HG02759 (cell line): ENCODE measurements around the gene CAMK1.

ENCODE experiments used
- ATAC-seq: cut with Tn5 transposase; IDR thresholded peaks from one replicate; pipeline ENCODE4 v1.9.1; 2021; ENCODE audit warnings: mild to moderate bottlenecking, moderate library complexity; ENCODE audit not compliant: unreplicated experiment

The CAMK1 gene

GRCh38 chr3:9743548-9743947 lies 26.2 kb downstream of the CAMK1 start:
- ATAC-seq, result no peak

- ATAC-seq, result no peak
These were observed 27.2 kb downstream of the CAMK1 start for GRCh38 chr3:9742560-9742959.

GRCh38 chr3:9739181-9739580 lies 30.6 kb downstream of the CAMK1 start:
- no peak for ATAC-seq

DNA sequence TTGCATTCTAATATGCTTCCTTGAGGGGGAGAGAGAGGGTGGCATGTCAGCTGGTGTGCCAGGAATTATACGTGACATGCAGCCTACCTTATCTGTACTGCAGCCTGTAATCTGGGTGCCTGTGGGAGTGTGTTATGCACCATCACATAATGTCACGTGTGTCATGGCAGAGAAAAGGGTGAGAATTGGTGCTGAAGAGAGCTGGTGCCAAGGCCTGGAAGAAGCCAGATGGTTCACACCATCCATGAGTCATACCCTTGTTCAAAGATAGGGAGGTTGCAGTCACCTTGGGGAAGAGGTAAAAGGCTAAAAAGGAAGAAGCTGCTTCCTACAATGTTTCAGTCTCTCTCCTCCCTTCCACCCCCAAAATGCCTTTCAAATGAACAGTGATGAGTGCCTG lies 32.9 kb downstream of the CAMK1 start:
- no peak for ATAC-seq

DNA sequence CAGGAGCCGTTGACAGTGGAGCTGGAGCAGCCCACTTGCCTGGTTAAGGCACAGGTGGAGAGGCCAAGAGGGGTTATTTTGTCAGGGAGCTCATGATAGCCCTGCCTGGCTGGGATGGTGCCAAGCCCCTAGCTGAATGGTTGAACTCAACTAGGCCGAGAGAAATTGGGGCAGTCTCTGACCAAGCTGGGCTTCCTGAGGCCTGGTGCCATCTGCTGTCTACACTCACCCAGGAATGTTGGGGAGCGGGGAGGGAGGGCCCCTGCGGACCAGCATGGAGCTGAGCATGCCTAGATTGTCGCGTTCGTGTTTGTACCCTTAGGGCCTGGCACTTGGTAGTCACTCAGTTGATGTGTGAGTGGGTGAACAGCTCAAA lies 37.0 kb downstream of the CAMK1 start:
- ATAC-seq, result no peak

- ATAC-seq, result peak; percentile 10
These were observed 37.5 kb downstream of the CAMK1 start for GRCh38 chr3:9732080-9732739.

DNA sequence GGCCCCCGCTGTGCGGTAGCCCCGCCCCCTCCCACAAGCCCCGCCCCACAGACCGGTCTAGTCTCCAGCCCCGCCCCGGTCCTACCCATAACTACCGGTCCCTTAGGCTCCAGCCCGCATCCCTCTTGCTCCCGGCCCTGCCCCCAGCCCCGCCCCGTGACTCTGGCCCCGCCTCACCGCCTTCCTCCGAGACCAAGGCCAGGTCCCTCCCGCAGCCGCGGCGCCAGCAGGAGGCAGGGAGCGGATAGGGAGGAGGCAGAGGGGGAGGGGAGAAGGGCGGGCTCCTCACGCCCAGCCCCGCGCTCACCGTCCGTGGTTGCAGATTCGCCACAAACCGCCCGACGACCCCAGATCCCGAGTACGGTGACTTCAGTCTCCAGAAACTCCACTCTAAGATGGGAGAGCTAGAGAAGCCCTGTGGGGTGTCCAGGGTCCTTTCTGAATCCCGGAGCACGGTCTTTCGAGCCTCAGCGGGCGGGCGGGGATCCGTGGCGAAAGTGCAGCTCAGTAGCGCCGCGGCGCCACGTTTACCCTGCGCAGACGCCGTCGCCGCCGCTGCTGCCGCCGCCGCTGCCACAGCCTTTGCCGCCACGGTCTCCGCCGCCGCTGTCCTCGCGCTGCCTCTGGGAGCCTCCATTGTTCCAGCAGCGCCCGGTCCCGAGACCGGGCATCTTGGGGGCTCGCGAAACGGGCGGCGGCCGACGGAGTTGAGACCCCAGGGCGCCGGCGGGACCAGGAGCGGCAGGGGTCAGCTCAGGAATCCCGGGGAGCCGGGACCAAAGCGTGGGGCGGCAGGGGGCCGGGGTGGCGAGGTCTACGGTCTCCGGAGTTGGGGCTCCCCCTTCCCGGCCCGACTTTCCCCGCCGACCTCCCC lies 38.3 kb downstream of the CAMK1 start, which contains the start of gene BRPF1:
Gene BRPF1, plus strand, starts transcription at position 530 of the 874 bp plus-strand sequence. CDS start 2,406 bp downstream, outside the sequence.
- ATAC-seq, result peak; percentile 95

GRCh38 chr3:9730657-9731205 lies 39.0 kb downstream of the CAMK1 start:
- peak; percentile 40 for ATAC-seq

- ATAC-seq, result no peak
These were observed 40.3 kb downstream of the CAMK1 start for GRCh38 chr3:9729419-9729818.

DNA sequence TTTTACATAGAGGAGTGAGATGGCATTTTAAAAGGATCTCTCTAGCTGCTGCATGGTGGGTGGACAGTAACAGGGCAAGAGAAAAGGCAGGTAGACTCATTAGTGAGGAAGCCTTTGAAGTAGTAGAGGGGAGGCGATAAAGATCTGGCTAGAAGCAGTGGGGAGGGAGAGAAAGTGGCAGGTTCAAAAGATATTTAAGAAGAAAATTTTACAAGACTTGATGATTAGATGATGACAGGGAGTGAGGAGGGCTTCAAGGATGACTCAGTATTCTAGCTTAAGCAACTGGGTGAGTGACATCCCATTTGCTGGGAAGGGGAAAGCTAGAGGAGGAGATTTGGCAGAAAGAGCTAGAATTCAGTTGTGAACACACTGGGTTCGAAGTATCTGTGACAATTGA lies 42.0 kb downstream of the CAMK1 start:
- ATAC-seq, result no peak

DNA sequence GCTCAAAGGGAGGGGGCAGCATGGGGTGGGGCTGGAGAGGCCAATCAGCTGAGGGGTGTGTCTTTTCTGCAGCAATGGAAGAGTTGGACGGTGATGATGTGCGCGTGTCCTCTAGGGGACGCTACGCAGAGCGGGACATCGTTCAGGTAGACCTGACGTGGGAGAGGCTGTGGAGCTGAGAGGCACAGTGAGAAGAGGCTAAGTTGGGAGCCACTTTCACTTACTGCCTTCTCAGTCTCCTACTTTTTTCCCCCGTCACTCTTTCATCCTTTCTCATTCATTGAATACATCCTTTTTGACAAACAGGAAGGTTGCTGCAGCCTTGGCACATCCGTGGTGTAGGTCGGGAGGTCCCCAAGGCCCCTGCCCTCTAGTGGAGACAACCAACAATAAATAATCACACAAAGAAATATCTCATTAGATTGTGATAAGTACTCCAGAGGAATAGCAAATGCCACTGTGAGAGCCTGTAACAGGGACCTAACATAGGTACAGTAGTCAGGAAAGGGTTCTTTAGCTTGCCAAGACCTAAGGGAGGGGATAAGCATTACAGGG lies 42.6 kb downstream of the CAMK1 start:
- ATAC-seq, result no peak

- ATAC-seq, result no peak
These were observed 43.8 kb downstream of the CAMK1 start for GRCh38 chr3:9725775-9726515.

DNA sequence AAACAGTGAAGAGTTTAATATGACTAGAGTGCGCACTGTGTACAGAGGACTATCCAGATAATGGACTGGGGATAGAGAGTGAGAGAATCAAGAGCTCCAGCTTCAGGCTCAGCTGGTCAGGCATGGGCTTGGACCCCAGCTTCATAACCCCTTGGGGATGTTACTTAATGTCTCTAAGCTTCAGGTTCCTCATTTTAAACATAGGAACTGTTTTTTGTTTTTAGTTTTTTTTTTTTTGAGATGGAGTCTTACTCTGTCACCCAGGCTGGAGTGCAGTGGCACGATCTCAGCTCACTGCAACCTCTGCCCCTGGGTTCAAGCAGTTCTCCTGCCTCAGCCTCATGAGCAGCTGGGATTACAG lies 48.1 kb downstream of the CAMK1 start:
- no peak for ATAC-seq

GRCh38 chr3:9721015-9721699 lies 48.6 kb downstream of the CAMK1 start:
- no peak for ATAC-seq

- no peak for ATAC-seq
These were observed 51.6 kb downstream of the CAMK1 start for GRCh38 chr3:9718118-9718517.

- ATAC-seq, result no peak
These were observed 52.2 kb downstream of the CAMK1 start for GRCh38 chr3:9717563-9717962.

- no peak for ATAC-seq
These were observed 52.8 kb downstream of the CAMK1 start for GRCh38 chr3:9716801-9717555.

- no peak for ATAC-seq
These were observed 53.8 kb downstream of the CAMK1 start for GRCh38 chr3:9715764-9716437.

DNA sequence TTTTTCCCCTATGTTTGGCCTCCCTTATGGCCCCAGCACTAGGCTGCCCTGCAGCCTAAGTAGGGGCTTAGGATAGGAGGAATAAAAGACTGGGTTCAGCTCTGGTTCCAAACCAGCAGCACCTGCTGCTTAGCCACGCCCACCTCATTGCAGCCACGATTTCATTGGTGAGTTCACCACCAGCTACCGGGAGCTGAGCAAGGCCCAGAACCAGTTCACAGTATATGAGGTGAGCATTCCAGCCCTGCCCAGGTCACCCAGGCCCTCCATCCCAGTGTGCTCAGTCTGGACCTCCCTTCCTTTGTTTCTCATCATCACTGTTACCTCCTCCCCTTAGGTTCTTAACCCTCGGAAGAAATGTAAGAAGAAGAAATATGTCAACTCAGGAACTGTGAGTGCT lies 54.6 kb downstream of the CAMK1 start:
- no peak for ATAC-seq
